ENCODE data around the gene SLC4A5. TPM values are rescaled to one million over a fixed set of nuclear protein-coding genes. Genes with fewer than 3 reads are reported as not detected.
A peak's percentile ranks its signal among the peaks of the same experiment; 100 is the strongest.

SLC4A5 gene
- total RNA-seq, 1 donor from 2014 or later: 4.1 TPM

DNA sequence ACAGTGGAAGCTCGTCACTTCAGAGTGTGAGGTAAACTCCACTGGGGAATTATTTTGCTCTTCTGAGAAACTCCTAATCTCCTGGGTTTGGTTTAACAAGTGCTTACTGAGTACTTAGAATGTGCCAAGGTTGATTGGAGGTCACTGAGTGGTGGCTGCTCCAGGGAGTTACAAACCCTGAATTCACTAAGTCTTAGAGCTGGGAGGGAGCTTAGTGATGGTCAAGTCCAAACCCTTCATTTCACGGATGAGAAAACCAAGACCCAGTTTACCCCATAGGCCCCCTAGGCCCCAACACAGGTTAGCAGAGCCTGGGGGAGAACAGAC is 52.0 kb downstream of the SLC4A5 start:
- no peak overlapping the region for H3K4me3 Mint-ChIP-seq (ENCODE audit: low read depth)
- no peaks in the 10 kb centered on the region for H3K9me3 Mint-ChIP-seq (ENCODE audit: low read depth)
- no peak overlapping the region for H3K27ac Mint-ChIP-seq
- H3K4me1 Mint-ChIP-seq (ENCODE audit: low read depth): peaks cover 17% of the 10 kb centered on the region
- H3K27me3 Mint-ChIP-seq: no peaks in the 10 kb centered on the region
- no peak for TF ChIP-seq CTCF (IDR thresholded peaks at IDR 0.05; ENCODE audit: unreplicated experiment)
- DNase-seq (ENCODE audit: low spot score, unreplicated experiment): no peak
- H3K36me3 Mint-ChIP-seq (ENCODE audit: insufficient read depth): peaks cover 2% of the 10 kb centered on the region

GRCh38 chr2:74290466-74291217 is 52.6 kb downstream of the SLC4A5 start:
- no peak for TF ChIP-seq CTCF (IDR thresholded peaks at IDR 0.05; ENCODE audit: unreplicated experiment)
- peaks cover 2% of the 10 kb centered on the region for H3K36me3 Mint-ChIP-seq (ENCODE audit: insufficient read depth)
- no peaks in the 10 kb centered on the region for H3K27me3 Mint-ChIP-seq
- H3K27ac Mint-ChIP-seq: no peak overlapping the region
- no peak for DNase-seq (ENCODE audit: low spot score, unreplicated experiment)
- no peaks in the 10 kb centered on the region for H3K9me3 Mint-ChIP-seq (ENCODE audit: low read depth)
- H3K4me3 Mint-ChIP-seq (ENCODE audit: low read depth): no peak overlapping the region
- peaks cover 17% of the 10 kb centered on the region for H3K4me1 Mint-ChIP-seq (ENCODE audit: low read depth)

DNA sequence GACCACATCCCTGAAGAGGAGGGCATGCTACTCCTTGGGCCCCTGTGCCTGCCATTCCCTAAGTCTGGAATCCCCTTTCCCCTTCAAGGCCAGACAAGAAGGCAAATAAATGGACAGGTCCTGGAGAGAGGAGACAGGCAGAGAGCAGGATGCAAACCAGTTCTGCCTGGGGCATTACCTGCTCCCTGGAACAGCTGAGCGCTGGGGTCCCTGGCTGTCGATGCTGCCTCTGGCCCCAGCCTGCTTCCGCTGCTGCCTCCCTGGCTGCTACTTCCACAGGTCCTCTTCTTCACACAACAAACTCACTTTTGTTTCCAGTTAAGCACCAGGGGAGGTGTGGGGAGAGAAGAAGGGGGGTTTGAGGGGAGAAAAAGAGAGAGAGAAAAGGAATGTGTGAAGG is 53.1 kb downstream of the SLC4A5 start:
- TF ChIP-seq CTCF (IDR thresholded peaks at IDR 0.05; ENCODE audit: unreplicated experiment): no peak
- Mint-ChIP-seq H3K27me3 (no peaks in the 10 kb centered on the region), H3K4me3 (ENCODE audit: low read depth) (no peak overlapping the region), H3K4me1 (ENCODE audit: low read depth) (peaks cover 17% of the 10 kb centered on the region), H3K9me3 (ENCODE audit: low read depth) (no peaks in the 10 kb centered on the region), H3K27ac (no peak overlapping the region), H3K36me3 (ENCODE audit: insufficient read depth) (peaks cover 2% of the 10 kb centered on the region)
- no peak for DNase-seq (ENCODE audit: low spot score, unreplicated experiment)

DNA sequence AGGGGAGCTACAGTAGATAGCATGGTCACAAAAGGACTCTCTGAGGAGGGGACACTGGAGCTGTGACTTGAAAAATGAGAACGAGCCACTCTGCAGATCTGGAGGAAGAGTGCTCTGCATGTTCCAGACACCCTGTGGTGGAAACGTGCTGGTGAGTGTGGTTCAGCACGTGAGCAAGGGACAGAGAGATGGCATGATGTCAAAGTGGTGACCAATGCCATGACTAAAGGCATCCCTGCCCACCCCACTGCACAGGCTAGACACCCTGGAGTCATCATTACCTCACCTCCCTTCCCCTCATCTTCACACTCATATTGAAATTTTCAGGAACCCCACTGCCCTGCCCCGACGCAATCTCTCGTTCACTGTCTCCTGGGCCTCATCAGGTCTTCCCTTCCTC is 56.5 kb downstream of the SLC4A5 start:
- TF ChIP-seq CTCF (IDR thresholded peaks at IDR 0.05; ENCODE audit: unreplicated experiment): no peak
- Mint-ChIP-seq H3K27ac (no peak overlapping the region), H3K27me3 (no peaks in the 10 kb centered on the region), H3K9me3 (ENCODE audit: low read depth) (no peaks in the 10 kb centered on the region), H3K4me1 (ENCODE audit: low read depth) (peaks cover under 1% of the 10 kb centered on the region), H3K36me3 (ENCODE audit: insufficient read depth) (no peaks in the 10 kb centered on the region), H3K4me3 (ENCODE audit: low read depth) (no peak overlapping the region)
- no peak for DNase-seq (ENCODE audit: low spot score, unreplicated experiment)

DNA sequence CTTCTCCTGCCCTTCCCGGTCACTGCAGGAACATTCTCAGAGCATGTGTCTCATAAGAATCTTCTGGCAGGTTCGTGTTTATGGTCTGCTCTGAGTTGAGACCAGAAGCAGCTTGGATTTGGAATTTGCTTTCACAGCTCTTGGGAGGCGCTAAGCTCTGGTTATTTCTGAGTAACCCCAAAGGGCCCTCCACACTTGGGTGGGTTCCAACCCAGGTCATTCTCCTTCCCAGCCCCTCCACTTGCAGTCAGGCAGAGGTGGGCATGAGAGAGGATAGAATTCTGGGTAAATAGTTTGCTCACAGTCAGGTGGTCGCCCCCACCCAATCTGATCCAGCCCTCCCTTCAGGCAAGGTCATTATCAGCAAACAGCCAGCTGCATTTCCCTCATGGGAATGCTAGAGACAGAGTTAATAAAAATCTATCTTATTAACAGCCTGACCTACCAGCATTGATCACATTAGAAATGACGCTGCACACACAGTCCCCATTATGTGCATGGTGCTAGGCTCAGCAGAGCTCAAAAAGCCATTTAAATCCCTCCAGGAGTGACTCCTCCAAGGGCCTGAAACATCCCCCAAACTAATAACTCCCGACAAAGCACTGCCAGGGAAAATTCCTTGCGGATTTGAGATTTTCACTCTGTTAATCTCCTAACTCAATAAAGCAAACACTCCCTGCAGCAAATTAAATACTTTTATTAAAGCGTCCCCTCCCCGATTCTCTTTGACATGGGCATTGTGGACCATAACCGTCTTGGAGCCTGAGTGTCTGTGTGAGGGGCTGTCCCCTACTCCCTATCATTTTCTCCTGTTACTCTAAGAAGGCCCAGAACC is 61.9 kb downstream of the SLC4A5 start:
- no peak for DNase-seq (ENCODE audit: low spot score, unreplicated experiment)
- Mint-ChIP-seq H3K9me3 (ENCODE audit: low read depth) (no peaks in the 10 kb centered on the region), H3K27ac (peak overlapping the region; percentile 47), H3K36me3 (ENCODE audit: insufficient read depth) (peaks cover 2% of the 10 kb centered on the region), H3K27me3 (peaks cover 18% of the 10 kb centered on the region), H3K4me3 (ENCODE audit: low read depth) (no peak overlapping the region), H3K4me1 (ENCODE audit: low read depth) (peaks cover 4% of the 10 kb centered on the region)
- no peak for TF ChIP-seq CTCF (IDR thresholded peaks at IDR 0.05; ENCODE audit: unreplicated experiment)
